K562 (cell line): ENCODE data around the gene RPL34. TPM values are rescaled to one million over a fixed set of nuclear protein-coding genes. Genes with fewer than 3 reads are reported as not detected.

Source experiments
- ATAC-seq: fragments of 200-7000 bp; cut with Tn5 transposase; 3 replicates; pipeline ENCODE4 v1.9.1; 2020; ENCODE audit warnings: moderate library complexity
- BruUV-seq: library from RNA; stranded (reverse); fragments of 400-500 nt; replicated peaks from 2 replicates; lab custom pipeline; 2021; lab: Mats Ljungman, UMichigan
- CTCF ChIA-PET: fragments of 300-600 bp; formaldehyde crosslinking; extraction: SDS; loops from one replicate; lab custom pipeline; 2021; ENCODE audit warnings: low intra/inter-chr PET ratio; lab: Yijun Ruan, JAX
- POLR2A ChIA-PET: fragments of 300-600, 350-650 bp; sonication (Branson Sonifier 250); formaldehyde crosslinking; extraction: SDS; loops from one replicate; lab custom pipeline; 2021; ENCODE audit warnings: antibody characterized with exemption, inconsistent platforms; lab: Yijun Ruan, JAX
- DNase-seq, 4 experiments: peaks; one replicate each; pipeline versions ENCODE4 v3.0.0 to v3.0.0-alpha.2; 2011 to 2018; ENCODE audit warnings: low spot score in 3 of 4, mixed read lengths in 3 of 4; ENCODE audit errors: extremely low read depth in 1 of 4
- FAIRE-seq: peaks from 2 replicates; lab custom pipeline; 2011; peaks lifted over from hg19 to GRCh38; lab: Jason Lieb, UNC
- H2AFZ ChIP-seq: 2 replicates; pipeline ENCODE4 v1.6.0; 2011; ENCODE audit warnings: low read depth, low read length, control low read depth, inconsistent platforms
- H3K27ac ChIP-seq: fragments of 200-600 bp; 3 replicates; pipeline ENCODE4 v1.8.0; 2011; ENCODE audit warnings: low read depth, mild to moderate bottlenecking, control low read depth, inconsistent platforms, low read length, moderate library complexity, mixed read lengths; ENCODE audit errors: extremely low read depth
- H3K27me3 ChIP-seq, 2 experiments: fragments of 300-600 bp in 1 of 2; 2 replicates in 1 of 2; 3 replicates in 1 of 2; pipeline versions ENCODE4 v1.6.0 to v1.8.0; 2011; ENCODE audit warnings: inconsistent platforms in 2 of 2, low read length in 2 of 2, mild to moderate bottlenecking in 1 of 2, mixed read lengths in 1 of 2, moderate library complexity in 1 of 2; ENCODE audit not compliant: control insufficient read depth in 2 of 2, insufficient read depth in 2 of 2
- H3K36me3 ChIP-seq: fragments of 300-600 bp; 3 replicates; pipeline ENCODE4 v1.8.0; 2011; ENCODE audit warnings: mild to moderate bottlenecking, low read length, inconsistent platforms; ENCODE audit not compliant: control insufficient read depth, insufficient read depth
- H3K4me1 ChIP-seq, 2 experiments: fragments of 200-600 bp in 1 of 2; replicated peaks in 1 of 2; 2 replicates in 1 of 2; 3 replicates in 1 of 2; pipeline versions ENCODE4 v1.5.1 to v1.8.0; 2011; ENCODE audit warnings: inconsistent platforms in 2 of 2, low read length in 2 of 2, mild to moderate bottlenecking in 1 of 2, mixed read lengths in 1 of 2, moderate library complexity in 1 of 2; ENCODE audit not compliant: control insufficient read depth in 2 of 2, insufficient read depth in 2 of 2
- H3K4me2 ChIP-seq: 2 replicates; pipeline ENCODE4 v1.6.1; 2011; ENCODE audit warnings: low read length, control low read depth, inconsistent platforms, mixed read lengths; ENCODE audit not compliant: insufficient read depth
- H3K4me3 ChIP-seq: fragments of 200-600 bp; sonication (generic), shearing (Covaris generic); 2 replicates; pipeline ENCODE4 v1.5.1; 2016; ENCODE audit warnings: control low read depth, inconsistent platforms
- H3K79me2 ChIP-seq: fragments of 200-600 bp; 3 replicates; pipeline ENCODE4 v1.8.0; 2011; ENCODE audit warnings: low read length, inconsistent platforms; ENCODE audit not compliant: control insufficient read depth, insufficient read depth
- H3K9ac ChIP-seq, 2 experiments: 2 replicates each; pipeline versions ENCODE4 v1.6.0 to v1.6.1; 2011; ENCODE audit warnings: low read depth in 2 of 2, low read length in 2 of 2, control low read depth in 1 of 2, inconsistent platforms in 1 of 2, mild to moderate bottlenecking in 1 of 2, mixed read lengths in 1 of 2; ENCODE audit not compliant: insufficient read depth in 1 of 2
- H3K9me1 ChIP-seq: one replicate; pipeline ENCODE4 v1.6.0; 2011; ENCODE audit warnings: inconsistent platforms, mild to moderate bottlenecking, low read length, moderate library complexity; ENCODE audit not compliant: control insufficient read depth, insufficient read depth
- H3K9me3 ChIP-seq: replicated peaks from 2 replicates; pipeline ENCODE4 v1.5.1; 2011; ENCODE audit warnings: low read depth, low read length, inconsistent platforms; ENCODE audit not compliant: control insufficient read depth, insufficient read depth
- H4K20me1 ChIP-seq: replicated peaks from 2 replicates; pipeline ENCODE4 v1.6.1; 2011; ENCODE audit warnings: low read length, inconsistent platforms, mixed read lengths; ENCODE audit not compliant: control insufficient read depth, insufficient read depth
- ATF7 ChIP-seq: fragments of 450-650 bp; IDR thresholded peaks from 2 replicates; pipeline ENCODE4 v1.7.1; 2014; ENCODE audit warnings: mild to moderate bottlenecking, moderate library complexity
- BACH1 ChIP-seq: fragments of 200-800 bp; sonication (Bioruptor generic); IDR thresholded peaks from 2 replicates; pipeline ENCODE4 v1.6.1; 2016; ENCODE audit warnings: missing genetic modification characterization, missing compliant biosample characterization
- CEBPB ChIP-seq: fragments of 450-650 bp; IDR thresholded peaks from 2 replicates; pipeline ENCODE4 v1.6.1; 2016; ENCODE audit warnings: missing genetic modification characterization, missing compliant biosample characterization
- CHD2 ChIP-seq: IDR thresholded peaks from 2 replicates; pipeline ENCODE4 v1.6.1; 2011; ENCODE audit warnings: low read depth, low read length
- GABPA ChIP-seq: fragments of 200-800 bp; sonication (Bioruptor generic); conservative IDR thresholded peaks from 2 replicates; pipeline ENCODE4 v1.6.1; 2016; ENCODE audit warnings: low read depth, missing genetic modification characterization, missing compliant biosample characterization
- HDGF ChIP-seq: fragments of 450-650 bp; IDR thresholded peaks from 2 replicates; pipeline ENCODE4 v1.6.1; 2016
- IFI16 ChIP-seq: fragments of 250-450 bp; sonication (Bioruptor Pico); IDR thresholded peaks from 2 replicates; pipeline ENCODE4 v2.1.2; 2022; ENCODE audit warnings: mild to moderate bottlenecking, inconsistent platforms
- NCOR1 ChIP-seq: fragments of 450-650 bp; IDR thresholded peaks from 2 replicates; pipeline ENCODE4 v1.6.1; 2016; ENCODE audit warnings: mild to moderate bottlenecking, moderate library complexity
- NR2C1 ChIP-seq, 2 experiments: fragments of 450-650 bp; IDR thresholded peaks; 2 replicates each; pipeline ENCODE4 v1.6.1; 2017; ENCODE audit warnings: mild to moderate bottlenecking in 2 of 2, antibody characterized with exemption in 1 of 2, inconsistent platforms in 1 of 2, missing compliant biosample characterization in 1 of 2, missing genetic modification characterization in 1 of 2
- RBM39 ChIP-seq: fragments of 200-400 bp; formaldehyde crosslinking; optimal IDR thresholded peaks from 2 replicates; pipeline ENCODE3; 2018; ENCODE audit warnings: low read depth, low read length
- RHOXF2B ChIP-seq: fragments of 250-450 bp; sonication (Bioruptor Pico); conservative IDR thresholded peaks from 2 replicates; pipeline ENCODE4 v1.5.1; 2021
- SMAD2 ChIP-seq: fragments of 150-350 bp; IDR thresholded peaks from 2 replicates; pipeline ENCODE4 v1.6.1; 2014; ENCODE audit warnings: low read depth, mild to moderate bottlenecking, low read length
- TEAD4 ChIP-seq, 2 experiments: sonication (generic) in 1 of 2; formaldehyde crosslinking in 1 of 2; IDR thresholded peaks; 2 replicates each; pipeline versions ENCODE4 v1.6.1 to v1.8.0; 2012 to 2022; ENCODE audit warnings: borderline replicate concordance in 1 of 2, inconsistent platforms in 1 of 2, low read length in 1 of 2, mild to moderate bottlenecking in 1 of 2, missing genetic modification reagents in 1 of 2
- ZFX ChIP-seq: sonication (generic); formaldehyde crosslinking; IDR thresholded peaks from 2 replicates; pipeline ENCODE4 v1.8.0; 2022; ENCODE audit warnings: mild to moderate bottlenecking, missing genetic modification reagents, moderate library complexity
- ZNF174 ChIP-seq: fragments of 250-450 bp; sonication (Bioruptor Pico); IDR thresholded peaks from 2 replicates; pipeline ENCODE4 v1.4.0; 2020; ENCODE audit warnings: mild to moderate bottlenecking
- ZNF408 ChIP-seq: fragments of 250-450 bp; sonication (Bioruptor Pico); IDR thresholded peaks from 2 replicates; pipeline ENCODE4 v1.4.0; 2020; ENCODE audit warnings: low read depth, mild to moderate bottlenecking, moderate library complexity
- ZNF583 ChIP-seq: fragments of 250-450 bp; sonication (Bioruptor Pico); IDR thresholded peaks from 2 replicates; pipeline ENCODE4 v1.4.0; 2020
- WGBS: fragments of 100-300 bp; shearing (Covaris generic); methylation state at CpG from one replicate; pipeline ENCODE4 v1.1.6; 2016; ENCODE audit warnings: low coverage, mixed read lengths; ENCODE audit not compliant: insufficient coverage; ENCODE audit errors: missing lambda C conversion rate; 5-methylcytosine and 5-hydroxymethylcytosine counted together
- in situ Hi-C: fragments of 300-500 bp; cut with MboI; formaldehyde crosslinking; loops from 4 replicates; pipeline ENCODE4 v1.15.0; 2018; ENCODE audit warnings: inconsistent platforms, mixed read lengths
- intact Hi-C: fragments of 100-400 bp; cut with micrococcal nuclease; formaldehyde crosslinking; loops from 2 replicates; pipeline ENCODE4 v1.14.2; 2022
- polyA plus RNA-seq, 8 experiments: library from polyadenylated mRNA; depleted of rRNA in 4 of 8; stranded (reverse) in 5 of 8; unstranded in 3 of 8; fragments of >200 nt; fragmentation: Nextera tagmentation in 2 of 8; fragmentation: Illumina TruSeq in 1 of 8; extraction: Ambion mirVana in 2 of 8; extraction: Trizol in 1 of 8; gene quantifications; 2 replicates each; pipeline versions ENCODE4 v1.2.1 to v1.2.3, GENCODE V29; 2011 to 2014; ENCODE audit warnings: inconsistent platforms in 1 of 8, missing spikeins in 1 of 8
- total RNA-seq, 7 experiments: library from RNA; depleted of rRNA in 6 of 7; stranded (reverse); fragments of >200 nt in 6 of 7; fragmentation: Illumina TruSeq in 2 of 7; extraction: Trizol in 2 of 7; gene quantifications; 2 replicates each; pipeline versions ENCODE4 v1.2.1 to v1.2.3, GENCODE V29; 2011 to 2021; ENCODE audit warnings: low replicate concordance in 1 of 7
- TF ChIP-seq, protein P1 (sequence below): fragments of 250-450 bp; sonication (Bioruptor Pico); IDR thresholded peaks from 2 replicates; pipeline ENCODE4 v1.6.1; 2021; ENCODE audit warnings: mild to moderate bottlenecking

The RPL34 gene
- total and polyA plus RNA-seq, 9 of the 15 experiments (the other 6 are each of a cell fraction or from before 2014, with no cell fraction given) = 1,612 to 4,502 (median 2,593) TPM

DNA sequence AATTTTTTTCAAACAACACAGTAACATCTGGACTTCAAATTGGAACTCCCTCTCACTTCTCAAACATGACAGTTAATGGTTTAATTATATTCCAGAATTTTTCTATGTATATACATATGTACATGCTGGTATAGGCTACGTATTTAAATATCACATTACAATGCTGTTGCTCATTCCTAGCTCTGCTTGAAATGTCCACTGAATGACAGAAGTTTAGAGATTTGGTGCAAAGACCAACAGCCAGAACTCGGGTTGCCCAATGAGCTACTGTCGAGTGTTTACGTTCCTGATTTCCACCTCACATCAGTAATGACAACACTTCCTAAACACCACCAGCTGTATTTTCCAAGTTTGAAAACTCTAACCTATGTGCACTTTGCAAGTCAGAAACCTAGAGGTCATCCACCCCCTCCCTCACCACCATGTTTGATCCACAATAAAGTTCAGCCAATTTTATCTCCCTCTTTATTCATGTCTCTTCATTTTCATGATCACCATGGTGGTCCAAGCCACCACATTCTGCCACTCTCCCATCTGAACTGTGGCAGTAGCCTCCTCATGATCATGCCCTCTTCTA is 49.3 kb upstream of the RPL34 start:
- intact Hi-C loops = loop anchor here (5.0 to 10.0 kb wide), 4 partner anchors 59 to 809 kb away; no protein-coding TSS in a partner anchor
- peaks cover 8 to 15% of the 10 kb centered on the region in 2 experiments; a peak in 3 of 5 replicates for H3K27me3 ChIP-seq
- no peaks in the 10 kb centered on the region for H4K20me1 ChIP-seq
- ATAC-seq (no peak), DNase-seq (no peak), FAIRE-seq (no peak)
- no peaks in the 10 kb centered on the region for H3K79me2 ChIP-seq
- CTCF ChIA-PET = no interaction called here
- H3K36me3 ChIP-seq = no peaks in the 10 kb centered on the region
- H3K4me1 ChIP-seq = no peaks in the 10 kb centered on the region
- no peak overlapping the region for H3K9ac ChIP-seq
- no peak overlapping the region for H3K4me2 ChIP-seq
- no peak overlapping the region for H2AFZ ChIP-seq
- no peak overlapping the region for H3K27ac ChIP-seq
- H3K9me3 ChIP-seq = no peaks in the 10 kb centered on the region
- in situ Hi-C loops = loop anchor here (5.0 kb wide), 1 partner anchor 554 kb away; no protein-coding TSS in a partner anchor
- H3K9me1 ChIP-seq = no peaks in the 10 kb centered on the region
- BruUV-seq = no TSS peak
- WGBS = 7% methylated on average over 4 of the region's 4 CpGs
- TF ChIP-seq ATF7 (no peak), RBM39 (no peak), NR2C1 (IDR thresholded peaks at IDR 0.05) (no peak), NR2C1 (tag; IDR thresholded peaks at IDR 0.05) (no peak), ZNF174 (CRISPR knock-in tag) (no peak), CEBPB (tag) (no peak), GABPA (tag) (no peak), ZNF583 (CRISPR knock-in tag) (no peak), IFI16 (no peak), NCOR1 (no peak), TEAD4 (IDR thresholded peaks at IDR 0.05; ENCODE audit: low read length) (no peak), TEAD4 (CRISPR knock-in tag; IDR thresholded peaks at IDR 0.05; ENCODE audit: borderline replicate concordance) (no peak), ZFX (CRISPR knock-in tag) (no peak), ZNF408 (CRISPR knock-in tag) (no peak), BACH1 (no peak), CHD2 (no peak), RHOXF2B (CRISPR knock-in tag) (no peak), HDGF (no peak), SMAD2 (no peak)
- TF ChIP-seq, protein P1, sequence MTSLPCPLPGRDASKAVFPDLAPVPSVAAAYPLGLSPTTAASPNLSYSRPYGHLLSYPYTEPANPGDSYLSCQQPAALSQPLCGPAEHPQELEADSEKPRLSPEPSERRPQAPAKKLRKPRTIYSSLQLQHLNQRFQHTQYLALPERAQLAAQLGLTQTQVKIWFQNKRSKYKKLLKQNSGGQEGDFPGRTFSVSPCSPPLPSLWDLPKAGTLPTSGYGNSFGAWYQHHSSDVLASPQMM = no peak
- POLR2A ChIA-PET = no interaction called here
- H3K4me3 ChIP-seq = no peak overlapping the region
